ENCODE results near the gene PTTG1IP2.
A peak's percentile ranks its signal among the peaks of the same experiment; 100 is the strongest.

PTTG1IP2 gene

DNA sequence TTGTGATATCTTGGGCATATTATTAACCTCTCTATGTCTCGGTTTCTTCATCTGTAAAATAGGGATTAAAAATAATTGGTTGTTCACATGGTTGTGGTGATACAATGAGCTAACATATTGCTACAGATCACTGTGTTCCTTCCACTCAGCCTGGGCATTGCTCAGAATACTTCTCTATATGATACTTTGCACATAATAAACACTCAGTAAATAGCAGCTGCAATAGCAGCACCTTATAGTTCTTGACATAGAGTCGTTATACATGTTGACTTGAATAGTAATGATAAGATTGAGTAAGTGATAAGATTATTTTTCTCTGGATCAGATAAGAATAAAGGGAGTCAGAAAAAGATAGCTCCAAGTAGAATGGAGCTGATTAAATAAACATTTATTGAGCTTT, 42.3 kb downstream of the PTTG1IP2 start:
- no peak for TF ChIP-seq CTCF (IDR thresholded peaks at IDR 0.05)

- TF ChIP-seq CTCF (IDR thresholded peaks at IDR 0.05), result no peak
Measured at GRCh38 chr7:90512821-90513254, 43.4 kb downstream of the PTTG1IP2 start.

GRCh38 chr7:90516257-90516656, 46.8 kb downstream of the PTTG1IP2 start:
- TF ChIP-seq CTCF (IDR thresholded peaks at IDR 0.05), result no peak

- no peak for TF ChIP-seq CTCF (IDR thresholded peaks at IDR 0.05)
Measured at GRCh38 chr7:90518630-90519029, 49.2 kb downstream of the PTTG1IP2 start.

- TF ChIP-seq CTCF (IDR thresholded peaks at IDR 0.05), result peak; percentile 33; the same call in 1 of the 2 replicates
Measured at GRCh38 chr7:90520484-90520883, 51.0 kb downstream of the PTTG1IP2 start.

- TF ChIP-seq CTCF (IDR thresholded peaks at IDR 0.05), result no peak
Measured at GRCh38 chr7:90530263-90530662, 60.8 kb downstream of the PTTG1IP2 start.

DNA sequence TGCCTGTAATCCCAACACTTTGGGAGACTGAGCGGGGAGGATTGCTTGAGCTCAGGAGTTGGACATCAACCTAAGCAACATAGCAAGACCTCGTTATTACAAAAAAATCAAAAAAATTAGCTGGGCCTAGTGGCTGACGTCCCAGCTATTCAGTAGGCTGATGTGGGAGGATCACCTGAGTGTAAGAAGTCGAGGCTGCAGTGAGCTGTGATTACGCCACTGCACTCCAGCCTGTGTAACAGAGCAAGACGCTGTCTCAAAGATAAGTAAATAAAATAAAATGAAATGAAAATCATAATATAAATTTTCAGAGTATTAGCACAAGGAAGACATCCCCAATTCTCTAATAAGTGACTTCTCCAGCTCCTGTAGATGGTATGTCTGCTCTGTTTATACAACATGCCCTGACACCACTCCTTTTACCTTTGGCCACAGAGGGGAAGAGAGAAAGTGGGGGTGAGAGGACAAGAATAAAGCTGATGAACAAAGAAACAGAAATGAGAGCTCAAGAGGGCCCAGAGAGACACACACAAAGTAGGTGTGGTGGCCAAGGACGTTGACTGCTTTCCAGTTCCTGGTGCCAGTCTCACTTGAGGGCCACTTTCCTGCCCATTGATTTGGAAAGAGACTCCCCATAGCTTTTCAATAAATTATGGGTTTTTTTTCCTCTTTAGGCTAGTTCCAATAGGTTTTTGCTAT, 62.9 kb downstream of the PTTG1IP2 start:
- no peak for TF ChIP-seq CTCF (IDR thresholded peaks at IDR 0.05)

- no peak for TF ChIP-seq CTCF (IDR thresholded peaks at IDR 0.05)
Measured at GRCh38 chr7:90536449-90536848, 67.0 kb downstream of the PTTG1IP2 start.

Data from LNCAP (cell line).